Stomach smooth muscle (tissue), 2 donors: ENCODE data around the gene MYO5B.

Source experiments
- H3K27ac ChIP-seq: one replicate; pipeline ENCODE4 v1.7.0; 2013; ENCODE audit warnings: mild to moderate bottlenecking, low read length, inconsistent platforms
- H3K27me3 ChIP-seq, 2 donors: one replicate each; pipeline ENCODE4 v1.7.0; 2013; ENCODE audit warnings: low read length in 2 of 2; ENCODE audit not compliant: insufficient read depth in 2 of 2, control insufficient read depth in 1 of 2
- H3K36me3 ChIP-seq, 2 donors: one replicate each; pipeline ENCODE4 v1.7.0; 2013; ENCODE audit warnings: low read length in 2 of 2; ENCODE audit not compliant: control insufficient read depth in 2 of 2, insufficient read depth in 2 of 2
- H3K4me1 ChIP-seq: one replicate; pipeline ENCODE4 v1.7.0; 2013; ENCODE audit warnings: low read length; ENCODE audit not compliant: control insufficient read depth, insufficient read depth
- H3K4me3 ChIP-seq, 2 donors: one replicate each; pipeline ENCODE4 v1.7.0; 2013; ENCODE audit warnings: low read length in 2 of 2
- H3K9ac ChIP-seq, 2 donors: one replicate each; pipeline ENCODE4 v1.7.0; 2013; ENCODE audit warnings: low read length in 2 of 2, mild to moderate bottlenecking in 1 of 2
- H3K9me3 ChIP-seq, 2 donors: one replicate each; pipeline ENCODE4 v1.7.0; 2013; ENCODE audit warnings: low read length in 2 of 2; ENCODE audit not compliant: control insufficient read depth in 2 of 2
- donor health status: healthy.
- donor health status: Pancreatic carcinoma.

The MYO5B gene

DNA sequence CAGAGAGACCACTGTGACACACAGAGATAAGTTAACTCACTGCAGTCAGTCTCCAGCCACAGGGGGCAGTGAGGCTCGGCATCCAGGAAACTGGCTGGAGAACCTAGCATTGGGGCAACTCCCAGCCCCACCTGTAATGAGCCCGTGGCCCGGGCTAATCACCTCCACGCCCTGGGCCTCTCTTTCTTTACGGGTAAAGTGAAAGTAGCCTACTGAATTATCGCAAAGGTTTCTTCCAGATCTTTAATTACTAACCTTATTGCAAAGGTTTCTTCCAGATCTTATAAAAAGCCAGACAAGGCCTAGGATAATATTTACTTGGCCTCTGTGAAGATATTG, 336.0 kb downstream of the MYO5B start:
- Histone ChIP-seq H3K27ac (no peak overlapping the region), H3K36me3 (no peaks in the 10 kb centered on the region), H3K9me3 (no peaks in the 10 kb centered on the region), H3K4me1 (no peaks in the 10 kb centered on the region), H3K27me3 (no peaks in the 10 kb centered on the region), H3K4me3 (no peak overlapping the region), H3K9ac (no peak overlapping the region)

DNA sequence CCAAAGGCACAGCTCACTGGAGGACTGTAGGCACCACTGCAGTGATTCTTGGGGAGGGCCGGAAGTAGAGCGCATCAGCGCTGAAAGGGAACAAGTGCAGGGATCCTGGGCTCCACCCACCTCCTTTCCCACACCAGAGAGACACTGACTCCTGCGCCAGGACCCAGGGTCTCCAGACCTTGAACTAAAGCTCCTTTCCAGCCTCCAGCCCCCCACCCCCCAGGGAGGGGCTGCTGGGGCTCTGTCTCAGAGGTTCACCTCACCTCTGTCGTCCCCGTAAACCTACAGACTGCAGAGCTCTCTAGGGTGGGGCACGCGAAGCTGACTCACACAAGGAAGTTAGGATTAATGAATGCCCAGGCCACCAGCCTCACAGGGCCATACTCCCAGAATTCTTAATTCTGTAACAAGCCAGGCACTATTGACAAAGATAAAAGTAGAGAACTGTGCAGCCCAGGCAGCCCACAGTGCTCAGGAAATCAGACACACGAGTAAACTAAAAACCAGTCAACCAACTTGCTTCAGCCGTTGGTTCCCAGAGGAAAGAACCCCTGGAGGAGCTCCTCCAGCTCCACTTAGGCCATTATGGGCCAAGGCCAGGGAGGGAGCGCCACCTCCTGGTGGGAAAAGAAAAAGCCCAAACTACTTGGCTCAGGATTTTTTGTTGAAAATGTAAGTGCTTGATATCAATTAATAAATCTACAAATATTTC, 336.5 kb downstream of the MYO5B start:
- Histone ChIP-seq H3K4me1 (no peaks in the 10 kb centered on the region), H3K9ac (no peak overlapping the region), H3K27me3 (no peaks in the 10 kb centered on the region), H3K27ac (no peak overlapping the region), H3K36me3 (no peaks in the 10 kb centered on the region), H3K9me3 (no peaks in the 10 kb centered on the region), H3K4me3 (no peak overlapping the region)

DNA sequence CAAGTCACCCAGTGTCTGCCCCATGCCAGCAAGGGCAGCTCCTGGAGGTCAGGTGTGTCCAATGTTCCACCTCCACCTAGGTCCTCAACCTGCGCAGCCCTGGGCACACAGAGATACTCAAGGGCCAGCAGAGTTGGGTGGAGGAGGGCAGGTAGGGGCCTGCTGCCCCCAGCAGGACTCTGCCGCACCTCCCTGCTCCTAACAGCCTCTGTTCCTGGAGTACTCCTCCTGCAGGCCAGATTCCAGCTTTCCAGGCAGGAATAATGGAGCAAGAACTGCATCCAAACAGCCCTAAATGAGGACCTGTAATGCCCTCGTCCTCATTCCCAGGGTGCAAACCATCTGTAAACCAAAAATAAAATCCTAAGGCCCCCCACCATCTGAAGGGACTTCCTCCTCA, 337.2 kb downstream of the MYO5B start:
- Histone ChIP-seq H3K27ac (no peak overlapping the region), H3K27me3 (no peaks in the 10 kb centered on the region), H3K36me3 (no peaks in the 10 kb centered on the region), H3K4me1 (no peaks in the 10 kb centered on the region), H3K9me3 (no peaks in the 10 kb centered on the region), H3K4me3 (no peak overlapping the region), H3K9ac (no peak overlapping the region)

DNA sequence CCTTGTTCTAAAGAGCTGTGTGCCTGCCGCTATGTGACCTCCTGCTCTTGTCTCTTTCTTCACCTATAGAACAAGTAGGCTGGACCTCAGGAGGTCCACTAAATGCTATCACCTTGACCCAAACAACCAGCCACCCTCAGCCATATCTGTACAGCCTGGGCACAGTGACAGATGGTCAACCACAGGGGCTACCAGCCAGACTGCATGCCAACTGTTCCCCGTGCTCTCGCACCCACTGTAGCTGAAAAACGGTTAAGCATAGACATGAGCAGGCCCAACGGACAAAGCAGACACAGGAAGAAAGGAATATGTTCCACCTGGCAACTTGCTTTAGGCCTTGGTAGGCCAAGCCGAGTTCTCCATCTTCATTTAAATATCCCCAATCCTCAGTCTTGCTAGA, 338.5 kb downstream of the MYO5B start:
- Histone ChIP-seq H3K4me3 (no peak overlapping the region), H3K36me3 (no peaks in the 10 kb centered on the region), H3K9ac (no peak overlapping the region), H3K4me1 (no peaks in the 10 kb centered on the region), H3K27me3 (no peaks in the 10 kb centered on the region), H3K27ac (no peak overlapping the region), H3K9me3 (no peaks in the 10 kb centered on the region)

DNA sequence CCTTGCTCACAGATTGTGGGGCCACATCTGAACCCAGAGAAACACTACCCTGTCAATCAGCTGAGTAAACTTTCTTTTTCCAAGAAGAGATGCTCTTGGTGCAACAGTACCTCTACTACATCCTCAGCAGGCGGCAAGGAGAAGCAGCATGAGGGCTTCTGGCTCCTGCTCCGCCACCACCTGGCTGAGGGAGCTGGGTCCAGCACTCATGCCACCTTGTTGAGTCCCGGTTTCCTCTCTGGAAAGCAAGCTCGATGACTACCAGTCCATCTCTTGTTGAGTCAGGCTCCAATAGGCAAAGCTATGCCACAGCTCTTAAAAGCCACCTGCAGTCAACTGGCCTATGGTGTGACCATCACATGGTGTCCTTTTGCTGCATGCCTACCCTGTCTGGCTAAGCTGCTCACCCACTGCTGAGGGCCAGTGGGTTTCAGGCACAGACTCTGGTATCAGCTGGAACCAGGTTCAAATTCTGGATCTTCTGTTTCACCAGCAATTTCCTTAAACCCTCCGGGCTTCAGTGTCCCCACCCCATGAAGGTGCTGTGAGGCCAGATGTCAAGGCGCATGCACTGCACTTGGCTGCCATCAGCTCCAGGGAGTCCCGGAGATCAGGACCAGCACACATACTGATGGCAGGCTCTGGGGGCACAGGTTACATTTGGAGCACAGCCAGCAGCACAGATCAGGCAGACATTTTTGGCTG, 339.1 kb downstream of the MYO5B start:
- H3K9me3 ChIP-seq: no peaks in the 10 kb centered on the region
- no peaks in the 10 kb centered on the region for H3K36me3 ChIP-seq
- no peaks in the 10 kb centered on the region for H3K27me3 ChIP-seq
- H3K4me1 ChIP-seq: no peaks in the 10 kb centered on the region
- no peak overlapping the region for H3K4me3 ChIP-seq
- no peak overlapping the region for H3K9ac ChIP-seq
- H3K27ac ChIP-seq: no peak overlapping the region

DNA sequence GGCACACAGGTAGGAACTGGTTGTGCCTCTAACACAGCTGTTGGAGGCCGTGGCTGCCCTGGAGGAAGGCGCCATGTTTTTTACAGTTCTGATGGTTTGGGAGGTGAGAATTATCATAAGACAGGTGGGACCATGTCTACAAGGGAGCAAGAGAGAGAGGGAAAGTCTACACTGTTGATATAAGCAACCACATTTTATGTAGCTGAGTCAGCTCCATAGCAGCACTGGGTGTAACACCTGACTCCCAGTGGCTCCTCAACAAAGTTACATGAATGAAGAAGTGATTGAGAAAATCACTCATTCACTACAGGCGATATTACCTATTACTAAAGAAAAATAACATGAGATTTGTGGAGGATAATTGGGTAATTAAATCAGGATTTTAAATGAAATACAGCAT, 340.3 kb downstream of the MYO5B start:
- no peak overlapping the region for H3K9ac ChIP-seq
- H3K4me3 ChIP-seq: no peak overlapping the region
- no peaks in the 10 kb centered on the region for H3K4me1 ChIP-seq
- H3K36me3 ChIP-seq: no peaks in the 10 kb centered on the region
- H3K27me3 ChIP-seq: peaks cover 4 to 6% of the 10 kb centered on the region in 2 donors
- H3K9me3 ChIP-seq: no peaks in the 10 kb centered on the region
- no peak overlapping the region for H3K27ac ChIP-seq

DNA sequence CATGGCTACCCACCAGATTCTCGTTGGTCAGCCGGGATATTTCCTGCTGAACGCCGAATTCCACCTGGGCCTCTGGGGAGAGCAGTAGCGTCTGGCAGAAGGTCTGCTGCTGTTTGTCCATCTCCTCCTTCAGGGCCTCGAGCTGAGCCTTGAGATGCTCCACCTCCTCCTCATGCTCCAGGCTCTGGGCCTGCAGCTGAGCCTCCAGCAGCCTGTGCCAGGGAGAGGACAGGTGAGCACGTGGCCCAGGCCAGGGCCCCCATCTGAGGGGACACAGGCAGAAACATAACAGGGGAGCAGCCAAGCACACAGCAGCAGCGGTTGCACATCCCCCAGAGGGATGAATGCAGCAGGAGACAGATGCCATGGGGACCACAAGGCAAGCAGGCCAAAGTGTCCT, 341.5 kb downstream of the MYO5B start:
- Histone ChIP-seq H3K36me3 (no peaks in the 10 kb centered on the region), H3K4me3 (no peak overlapping the region), H3K27ac (no peak overlapping the region), H3K4me1 (no peaks in the 10 kb centered on the region), H3K9me3 (no peaks in the 10 kb centered on the region), H3K27me3 (peaks cover 8% of the 10 kb centered on the region in 2 donors), H3K9ac (no peak overlapping the region)

DNA sequence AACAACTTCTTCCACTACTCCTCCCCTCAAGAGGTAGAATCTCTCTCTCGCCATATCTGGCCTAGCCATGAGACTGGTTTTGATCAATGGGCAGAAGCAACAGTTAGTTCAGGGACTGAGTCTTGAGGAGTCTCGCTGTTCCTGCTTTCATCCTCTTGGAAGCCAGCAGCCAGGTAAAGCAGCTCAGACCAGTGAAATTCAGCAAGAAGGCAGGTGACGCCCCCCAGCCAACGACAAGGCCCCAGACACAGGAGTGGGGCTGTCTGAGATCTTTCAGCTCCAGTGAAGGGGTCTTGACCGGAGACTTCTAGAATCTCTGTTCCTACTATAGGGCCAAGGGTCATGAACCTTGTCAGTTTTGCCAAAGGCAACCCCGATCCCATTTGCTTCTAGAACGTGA, 341.9 kb downstream of the MYO5B start:
- H3K4me3 ChIP-seq: no peak overlapping the region
- H3K9ac ChIP-seq: no peak overlapping the region
- no peak overlapping the region for H3K27ac ChIP-seq
- peaks cover 11 to 12% of the 10 kb centered on the region in 2 donors for H3K27me3 ChIP-seq
- no peaks in the 10 kb centered on the region for H3K36me3 ChIP-seq
- no peaks in the 10 kb centered on the region for H3K9me3 ChIP-seq
- no peaks in the 10 kb centered on the region for H3K4me1 ChIP-seq

DNA sequence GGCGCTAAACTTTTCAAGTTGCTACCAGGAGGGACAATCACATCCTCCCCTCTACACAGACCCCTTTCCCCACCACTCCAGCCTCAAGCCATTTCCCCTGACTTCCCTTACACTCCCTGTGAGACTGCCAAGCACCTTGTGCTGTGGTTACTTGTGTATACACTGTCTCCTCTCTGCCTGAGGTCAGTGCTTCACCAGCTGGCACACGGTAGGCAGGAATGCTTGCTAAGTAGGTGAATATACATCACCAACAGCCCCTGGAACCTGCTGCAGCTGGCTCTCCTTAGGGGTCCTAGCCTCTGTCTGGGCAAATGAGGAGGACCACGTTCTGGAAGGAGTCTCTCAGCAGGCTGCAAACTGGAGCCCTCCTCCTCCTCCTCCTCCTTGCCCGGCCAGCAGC, 343.3 kb downstream of the MYO5B start:
- Histone ChIP-seq H3K9me3 (no peaks in the 10 kb centered on the region), H3K4me1 (peaks cover 2% of the 10 kb centered on the region), H3K9ac (no peak overlapping the region), H3K27me3 (peaks cover 22 to 25% of the 10 kb centered on the region in 2 donors), H3K4me3 (no peak overlapping the region), H3K36me3 (no peaks in the 10 kb centered on the region), H3K27ac (no peak overlapping the region)

DNA sequence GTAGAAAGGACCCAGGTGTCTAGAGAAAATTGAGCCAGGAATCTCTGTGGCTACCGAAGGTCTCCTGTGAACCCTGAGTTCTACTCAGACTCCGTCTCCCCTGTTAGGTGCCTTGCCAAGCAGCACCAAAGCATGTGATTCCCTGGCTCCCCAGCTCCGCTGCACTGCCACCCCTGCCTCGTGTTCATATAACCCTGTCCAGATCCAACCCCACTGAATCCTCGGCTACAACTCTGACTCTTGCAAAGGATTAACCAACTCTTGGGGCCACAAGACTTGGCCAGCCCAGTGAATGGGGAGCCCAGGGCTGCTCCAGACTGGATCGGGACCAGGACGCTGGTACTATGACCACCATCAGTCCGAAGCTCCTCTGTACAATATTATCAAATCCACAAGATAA, 344.3 kb downstream of the MYO5B start:
- H3K4me1 ChIP-seq: peaks cover 10% of the 10 kb centered on the region
- no peak overlapping the region for H3K9ac ChIP-seq
- peaks cover 28 to 31% of the 10 kb centered on the region in 2 donors for H3K27me3 ChIP-seq
- no peak overlapping the region for H3K27ac ChIP-seq
- no peak overlapping the region for H3K4me3 ChIP-seq
- no peaks in the 10 kb centered on the region for H3K9me3 ChIP-seq
- no peaks in the 10 kb centered on the region for H3K36me3 ChIP-seq
